HEK293 (cell line): Measurements from ENCODE around the gene COPS4.

Source experiments
- FEZF1 ChIP-seq: fragments of 450-650 bp; formaldehyde crosslinking; IDR thresholded peaks from 2 replicates; pipeline ENCODE4 v1.5.1; 2016; ENCODE audit warnings: missing biosample characterization, missing genetic modification characterization
- GLIS2 ChIP-seq: fragments of 450-650 bp; formaldehyde crosslinking; IDR thresholded peaks from 2 replicates; pipeline ENCODE4 v1.5.1; 2016; ENCODE audit warnings: missing biosample characterization, missing genetic modification characterization
- KLF9 ChIP-seq: fragments of 450-650 bp; formaldehyde crosslinking; IDR thresholded peaks from 2 replicates; pipeline ENCODE4 v1.5.1; 2016; ENCODE audit warnings: missing biosample characterization, missing genetic modification characterization, low read depth
- PRDM6 ChIP-seq: fragments of 450-650 bp; formaldehyde crosslinking; IDR thresholded peaks from 2 replicates; pipeline ENCODE4 v1.5.1; 2017; ENCODE audit warnings: missing biosample characterization, missing genetic modification characterization
- SP2 ChIP-seq: fragments of 450-650 bp; formaldehyde crosslinking; IDR thresholded peaks from 2 replicates; pipeline ENCODE4 v1.5.1; 2016; ENCODE audit warnings: missing biosample characterization, missing genetic modification characterization
- SP3 ChIP-seq: fragments of 450-650 bp; formaldehyde crosslinking; IDR thresholded peaks from 2 replicates; pipeline ENCODE4 v1.5.1; 2016; ENCODE audit warnings: missing biosample characterization, missing genetic modification characterization
- ZBTB20 ChIP-seq: fragments of 450-650 bp; formaldehyde crosslinking; IDR thresholded peaks from 2 replicates; pipeline ENCODE4 v1.5.1; 2016; ENCODE audit warnings: missing biosample characterization, missing genetic modification characterization
- ZFHX2 ChIP-seq: fragments of 450-650 bp; formaldehyde crosslinking; conservative IDR thresholded peaks from 2 replicates; pipeline ENCODE4 v1.5.1; 2016; ENCODE audit warnings: missing biosample characterization, missing genetic modification characterization
- ZFP3 ChIP-seq: fragments of 450-650 bp; formaldehyde crosslinking; IDR thresholded peaks from 2 replicates; pipeline ENCODE4 v1.5.1; 2016; ENCODE audit warnings: low read depth, missing biosample characterization, missing genetic modification characterization
- ZIC2 ChIP-seq: fragments of 450-650 bp; formaldehyde crosslinking; IDR thresholded peaks from 2 replicates; pipeline ENCODE4 v1.5.1; 2016; ENCODE audit warnings: missing biosample characterization, missing genetic modification characterization
- ZNF394 ChIP-seq: fragments of 450-650 bp; formaldehyde crosslinking; IDR thresholded peaks from 2 replicates; pipeline ENCODE4 v1.5.1; 2016; ENCODE audit warnings: missing biosample characterization, missing genetic modification characterization, mild to moderate bottlenecking, moderate library complexity, borderline replicate concordance
- ZNF529 ChIP-seq: fragments of 450-650 bp; formaldehyde crosslinking; IDR thresholded peaks from 2 replicates; pipeline ENCODE4 v1.5.1; 2017; ENCODE audit warnings: missing genetic modification characterization, missing biosample characterization; ENCODE audit not compliant: insufficient replicate concordance
- ZNF660 ChIP-seq: fragments of 450-650 bp; IDR thresholded peaks from 2 replicates; pipeline ENCODE4 v1.5.1; 2018; ENCODE audit warnings: missing biosample characterization, mild to moderate bottlenecking, missing genetic modification characterization
- ZNF768 ChIP-seq: fragments of 450-650 bp; formaldehyde crosslinking; IDR thresholded peaks from 2 replicates; pipeline ENCODE4 v1.5.1; 2018; ENCODE audit warnings: missing biosample characterization, mild to moderate bottlenecking, missing genetic modification characterization
- TF ChIP-seq, protein P1 (sequence below): fragments of 450-650 bp; formaldehyde crosslinking; IDR thresholded peaks from 2 replicates; pipeline ENCODE4 v1.5.1; 2016; ENCODE audit warnings: missing biosample characterization, missing genetic modification characterization
- TF ChIP-seq, protein P2 (sequence below): fragments of 450-650 bp; formaldehyde crosslinking; conservative IDR thresholded peaks from 2 replicates; pipeline ENCODE4 v1.5.1; 2016; ENCODE audit warnings: low read depth, missing biosample characterization, missing genetic modification characterization
- TF ChIP-seq, protein P3 (sequence below): fragments of 450-650 bp; formaldehyde crosslinking; IDR thresholded peaks from 2 replicates; pipeline ENCODE4 v1.5.1; 2016; ENCODE audit warnings: missing biosample characterization, missing genetic modification characterization
- TF ChIP-seq, protein P4 (sequence below): fragments of 450-650 bp; formaldehyde crosslinking; IDR thresholded peaks from 2 replicates; pipeline ENCODE4 v1.5.0; 2017; ENCODE audit warnings: missing biosample characterization, missing genetic modification characterization, borderline replicate concordance
- TF ChIP-seq, protein P5 (sequence below): fragments of 450-650 bp; formaldehyde crosslinking; optimal IDR thresholded peaks from 2 replicates; pipeline ENCODE3; 2016; ENCODE audit warnings: missing biosample characterization, mild to moderate bottlenecking, missing genetic modification characterization

The COPS4 gene

GRCh38 chr4:83010522-83011318 is 24.3 kb upstream of the COPS4 start, which contains the start of gene LIN54 (continued):
- TF ChIP-seq, protein P1, sequence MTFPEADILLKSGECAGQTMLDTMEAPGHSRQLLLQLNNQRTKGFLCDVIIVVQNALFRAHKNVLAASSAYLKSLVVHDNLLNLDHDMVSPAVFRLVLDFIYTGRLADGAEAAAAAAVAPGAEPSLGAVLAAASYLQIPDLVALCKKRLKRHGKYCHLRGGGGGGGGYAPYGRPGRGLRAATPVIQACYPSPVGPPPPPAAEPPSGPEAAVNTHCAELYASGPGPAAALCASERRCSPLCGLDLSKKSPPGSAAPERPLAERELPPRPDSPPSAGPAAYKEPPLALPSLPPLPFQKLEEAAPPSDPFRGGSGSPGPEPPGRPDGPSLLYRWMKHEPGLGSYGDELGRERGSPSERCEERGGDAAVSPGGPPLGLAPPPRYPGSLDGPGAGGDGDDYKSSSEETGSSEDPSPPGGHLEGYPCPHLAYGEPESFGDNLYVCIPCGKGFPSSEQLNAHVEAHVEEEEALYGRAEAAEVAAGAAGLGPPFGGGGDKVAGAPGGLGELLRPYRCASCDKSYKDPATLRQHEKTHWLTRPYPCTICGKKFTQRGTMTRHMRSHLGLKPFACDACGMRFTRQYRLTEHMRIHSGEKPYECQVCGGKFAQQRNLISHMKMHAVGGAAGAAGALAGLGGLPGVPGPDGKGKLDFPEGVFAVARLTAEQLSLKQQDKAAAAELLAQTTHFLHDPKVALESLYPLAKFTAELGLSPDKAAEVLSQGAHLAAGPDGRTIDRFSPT (tag by site-specific recombination), result no peak
- TF ChIP-seq, protein P2, sequence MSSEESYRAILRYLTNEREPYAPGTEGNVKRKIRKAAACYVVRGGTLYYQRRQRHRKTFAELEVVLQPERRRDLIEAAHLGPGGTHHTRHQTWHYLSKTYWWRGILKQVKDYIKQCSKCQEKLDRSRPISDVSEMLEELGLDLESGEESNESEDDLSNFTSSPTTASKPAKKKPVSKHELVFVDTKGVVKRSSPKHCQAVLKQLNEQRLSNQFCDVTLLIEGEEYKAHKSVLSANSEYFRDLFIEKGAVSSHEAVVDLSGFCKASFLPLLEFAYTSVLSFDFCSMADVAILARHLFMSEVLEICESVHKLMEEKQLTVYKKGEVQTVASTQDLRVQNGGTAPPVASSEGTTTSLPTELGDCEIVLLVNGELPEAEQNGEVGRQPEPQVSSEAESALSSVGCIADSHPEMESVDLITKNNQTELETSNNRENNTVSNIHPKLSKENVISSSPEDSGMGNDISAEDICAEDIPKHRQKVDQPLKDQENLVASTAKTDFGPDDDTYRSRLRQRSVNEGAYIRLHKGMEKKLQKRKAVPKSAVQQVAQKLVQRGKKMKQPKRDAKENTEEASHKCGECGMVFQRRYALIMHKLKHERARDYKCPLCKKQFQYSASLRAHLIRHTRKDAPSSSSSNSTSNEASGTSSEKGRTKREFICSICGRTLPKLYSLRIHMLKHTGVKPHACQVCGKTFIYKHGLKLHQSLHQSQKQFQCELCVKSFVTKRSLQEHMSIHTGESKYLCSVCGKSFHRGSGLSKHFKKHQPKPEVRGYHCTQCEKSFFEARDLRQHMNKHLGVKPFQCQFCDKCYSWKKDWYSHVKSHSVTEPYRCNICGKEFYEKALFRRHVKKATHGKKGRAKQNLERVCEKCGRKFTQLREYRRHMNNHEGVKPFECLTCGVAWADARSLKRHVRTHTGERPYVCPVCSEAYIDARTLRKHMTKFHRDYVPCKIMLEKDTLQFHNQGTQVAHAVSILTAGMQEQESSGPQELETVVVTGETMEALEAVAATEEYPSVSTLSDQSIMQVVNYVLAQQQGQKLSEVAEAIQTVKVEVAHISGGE, result peak; percentile 79
- peak; percentile 45; the same call in 1 of the 2 replicates for TF ChIP-seq SP3 (tag by site-specific recombination)
- TF ChIP-seq, protein P3, sequence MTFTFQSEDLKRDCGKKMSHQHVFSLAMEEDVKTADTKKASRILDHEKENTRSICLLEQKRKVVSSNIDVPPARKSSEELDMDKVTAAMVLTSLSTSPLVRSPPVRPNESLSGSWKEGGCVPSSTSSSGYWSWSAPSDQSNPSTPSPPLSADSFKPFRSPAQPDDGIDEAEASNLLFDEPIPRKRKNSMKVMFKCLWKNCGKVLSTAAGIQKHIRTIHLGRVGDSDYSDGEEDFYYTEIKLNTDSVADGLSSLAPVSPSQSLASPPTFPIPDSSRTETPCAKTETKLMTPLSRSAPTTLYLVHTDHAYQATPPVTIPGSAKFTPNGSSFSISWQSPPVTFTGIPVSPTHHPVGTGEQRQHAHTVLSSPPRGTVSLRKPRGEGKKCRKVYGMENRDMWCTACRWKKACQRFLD (tag by site-specific recombination), result no peak
- TF ChIP-seq PRDM6 (tag by site-specific recombination), result no peak
- TF ChIP-seq FEZF1 (tag by site-specific recombination), result no peak
- TF ChIP-seq, protein P4, sequence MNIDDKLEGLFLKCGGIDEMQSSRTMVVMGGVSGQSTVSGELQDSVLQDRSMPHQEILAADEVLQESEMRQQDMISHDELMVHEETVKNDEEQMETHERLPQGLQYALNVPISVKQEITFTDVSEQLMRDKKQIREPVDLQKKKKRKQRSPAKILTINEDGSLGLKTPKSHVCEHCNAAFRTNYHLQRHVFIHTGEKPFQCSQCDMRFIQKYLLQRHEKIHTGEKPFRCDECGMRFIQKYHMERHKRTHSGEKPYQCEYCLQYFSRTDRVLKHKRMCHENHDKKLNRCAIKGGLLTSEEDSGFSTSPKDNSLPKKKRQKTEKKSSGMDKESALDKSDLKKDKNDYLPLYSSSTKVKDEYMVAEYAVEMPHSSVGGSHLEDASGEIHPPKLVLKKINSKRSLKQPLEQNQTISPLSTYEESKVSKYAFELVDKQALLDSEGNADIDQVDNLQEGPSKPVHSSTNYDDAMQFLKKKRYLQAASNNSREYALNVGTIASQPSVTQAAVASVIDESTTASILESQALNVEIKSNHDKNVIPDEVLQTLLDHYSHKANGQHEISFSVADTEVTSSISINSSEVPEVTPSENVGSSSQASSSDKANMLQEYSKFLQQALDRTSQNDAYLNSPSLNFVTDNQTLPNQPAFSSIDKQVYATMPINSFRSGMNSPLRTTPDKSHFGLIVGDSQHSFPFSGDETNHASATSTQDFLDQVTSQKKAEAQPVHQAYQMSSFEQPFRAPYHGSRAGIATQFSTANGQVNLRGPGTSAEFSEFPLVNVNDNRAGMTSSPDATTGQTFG (tag by site-specific recombination), result no peak
- peak; percentile 69 for TF ChIP-seq SP2 (tag by site-specific recombination)
- TF ChIP-seq GLIS2 (tag by site-specific recombination), result peak; percentile 67
- TF ChIP-seq ZNF768 (tag by site-specific recombination), result no peak
- TF ChIP-seq, protein P5, sequence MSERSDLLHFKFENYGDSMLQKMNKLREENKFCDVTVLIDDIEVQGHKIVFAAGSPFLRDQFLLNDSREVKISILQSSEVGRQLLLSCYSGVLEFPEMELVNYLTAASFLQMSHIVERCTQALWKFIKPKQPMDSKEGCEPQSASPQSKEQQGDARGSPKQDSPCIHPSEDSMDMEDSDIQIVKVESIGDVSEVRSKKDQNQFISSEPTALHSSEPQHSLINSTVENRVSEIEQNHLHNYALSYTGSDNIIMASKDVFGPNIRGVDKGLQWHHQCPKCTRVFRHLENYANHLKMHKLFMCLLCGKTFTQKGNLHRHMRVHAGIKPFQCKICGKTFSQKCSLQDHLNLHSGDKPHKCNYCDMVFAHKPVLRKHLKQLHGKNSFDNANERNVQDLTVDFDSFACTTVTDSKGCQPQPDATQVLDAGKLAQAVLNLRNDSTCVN (tag by site-specific recombination), result peak; percentile 65
- peak; percentile 91 for TF ChIP-seq ZBTB20 (tag by site-specific recombination)
- peak; percentile 55; the same call in 1 of the 2 replicates for TF ChIP-seq ZNF660 (tag by site-specific recombination)
- TF ChIP-seq ZNF394, result no peak
- TF ChIP-seq KLF9 (tag by site-specific recombination), result peak; percentile 34; the same call in 1 of the 2 replicates
- TF ChIP-seq ZIC2 (tag by site-specific recombination), result peak; percentile 72
- TF ChIP-seq ZFP3 (tag by site-specific recombination), result no peak
- no peak for TF ChIP-seq ZNF529 (tag by site-specific recombination)
- TF ChIP-seq ZFHX2 (tag by site-specific recombination), result peak; percentile 67
